ENCODE data around the gene LRP2.
"Not testable (repeated sequence)": the region's sequence is repeated elsewhere in the genome, so short reads cannot be mapped to it uniquely, and the experiment has no call there.

LRP2 gene

GRCh38 chr2:169143998-169144397 is 218.3 kb downstream of the LRP2 start:
- Histone ChIP-seq H2AFZ (ENCODE audit: low read length, unreplicated experiment) (no peak overlapping the region), H3K27ac (ENCODE audit: low read depth, low read length) (no peak overlapping the region), H3K27me3 (ENCODE audit: insufficient read depth, low read length) (no peaks in the 10 kb centered on the region), H3K36me3 (ENCODE audit: insufficient read depth, low read length) (no peaks in the 10 kb centered on the region), H3K4me3 (ENCODE audit: low read depth, low read length) (no peak overlapping the region), H3K79me2 (ENCODE audit: control insufficient read depth, insufficient read depth, low read length, unreplicated experiment) (no peaks in the 10 kb centered on the region), H3K4me1 (ENCODE audit: control insufficient read depth, insufficient read depth, low read length, unreplicated experiment) (no peaks in the 10 kb centered on the region)

GRCh38 chr2:169141713-169142352 is 220.5 kb downstream of the LRP2 start:
- no peak overlapping the region for H2AFZ ChIP-seq (ENCODE audit: low read length, unreplicated experiment)
- no peaks in the 10 kb centered on the region for H3K27me3 ChIP-seq (ENCODE audit: insufficient read depth, low read length)
- no peaks in the 10 kb centered on the region for H3K36me3 ChIP-seq (ENCODE audit: insufficient read depth, low read length)
- no peaks in the 10 kb centered on the region for H3K79me2 ChIP-seq (ENCODE audit: control insufficient read depth, insufficient read depth, low read length, unreplicated experiment)
- H3K27ac ChIP-seq (ENCODE audit: low read depth, low read length) = no peak overlapping the region
- no peak overlapping the region for H3K4me3 ChIP-seq (ENCODE audit: low read depth, low read length)
- H3K4me1 ChIP-seq (ENCODE audit: control insufficient read depth, insufficient read depth, low read length, unreplicated experiment) = no peaks in the 10 kb centered on the region

- no peaks in the 10 kb centered on the region for H3K79me2 ChIP-seq (ENCODE audit: control insufficient read depth, insufficient read depth, low read length, unreplicated experiment)
Observed at GRCh38 chr2:169139993-169140767, 222.2 kb downstream of the LRP2 start.

GRCh38 chr2:169139145-169139544 is 223.2 kb downstream of the LRP2 start:
- Histone ChIP-seq H3K27me3 (ENCODE audit: insufficient read depth, low read length) (no peaks in the 10 kb centered on the region), H3K36me3 (ENCODE audit: insufficient read depth, low read length) (no peaks in the 10 kb centered on the region), H3K79me2 (ENCODE audit: control insufficient read depth, insufficient read depth, low read length, unreplicated experiment) (no peaks in the 10 kb centered on the region), H2AFZ (ENCODE audit: low read length, unreplicated experiment) (no peak overlapping the region), H3K4me3 (ENCODE audit: low read depth, low read length) (no peak overlapping the region), H3K4me1 (ENCODE audit: control insufficient read depth, insufficient read depth, low read length, unreplicated experiment) (no peaks in the 10 kb centered on the region), H3K27ac (ENCODE audit: low read depth, low read length) (no peak overlapping the region)

More at GRCh38 chr2:169139993-169140767, 222.2 kb downstream of the LRP2 start:
- Histone ChIP-seq H3K36me3 (ENCODE audit: insufficient read depth, low read length) (no peaks in the 10 kb centered on the region), H3K27me3 (ENCODE audit: insufficient read depth, low read length) (no peaks in the 10 kb centered on the region), H3K4me3 (ENCODE audit: low read depth, low read length) (no peak overlapping the region), H2AFZ (ENCODE audit: low read length, unreplicated experiment) (no peak overlapping the region), H3K4me1 (ENCODE audit: control insufficient read depth, insufficient read depth, low read length, unreplicated experiment) (no peaks in the 10 kb centered on the region), H3K27ac (ENCODE audit: low read depth, low read length) (no peak overlapping the region)

GRCh38 chr2:169137924-169138323 is 224.4 kb downstream of the LRP2 start:
- no peaks in the 10 kb centered on the region for H3K4me1 ChIP-seq (ENCODE audit: control insufficient read depth, insufficient read depth, low read length, unreplicated experiment)
- no peak overlapping the region for H3K27ac ChIP-seq (ENCODE audit: low read depth, low read length)
- no peaks in the 10 kb centered on the region for H3K27me3 ChIP-seq (ENCODE audit: insufficient read depth, low read length)
- H3K36me3 ChIP-seq (ENCODE audit: insufficient read depth, low read length) = no peaks in the 10 kb centered on the region
- H2AFZ ChIP-seq (ENCODE audit: low read length, unreplicated experiment) = no peak overlapping the region
- no peaks in the 10 kb centered on the region for H3K79me2 ChIP-seq (ENCODE audit: control insufficient read depth, insufficient read depth, low read length, unreplicated experiment)
- H3K4me3 ChIP-seq (ENCODE audit: low read depth, low read length) = no peak overlapping the region

- H3K4me3 ChIP-seq (ENCODE audit: low read depth, low read length) = no peak overlapping the region
- no peaks in the 10 kb centered on the region for H3K79me2 ChIP-seq (ENCODE audit: control insufficient read depth, insufficient read depth, low read length, unreplicated experiment)
- H3K27ac ChIP-seq (ENCODE audit: low read depth, low read length) = no peak overlapping the region
- H3K4me1 ChIP-seq (ENCODE audit: control insufficient read depth, insufficient read depth, low read length, unreplicated experiment) = no peaks in the 10 kb centered on the region
- no peak overlapping the region for H2AFZ ChIP-seq (ENCODE audit: low read length, unreplicated experiment)
- H3K27me3 ChIP-seq (ENCODE audit: insufficient read depth, low read length) = no peaks in the 10 kb centered on the region
- H3K36me3 ChIP-seq (ENCODE audit: insufficient read depth, low read length) = no peaks in the 10 kb centered on the region
Observed at GRCh38 chr2:169136885-169137534, 225.3 kb downstream of the LRP2 start.

GRCh38 chr2:169136428-169136827 is 225.9 kb downstream of the LRP2 start:
- not testable (repeated sequence) for H3K4me1 ChIP-seq (ENCODE audit: control insufficient read depth, insufficient read depth, low read length, unreplicated experiment); H3K27me3 ChIP-seq (ENCODE audit: insufficient read depth, low read length); H3K36me3 ChIP-seq (ENCODE audit: insufficient read depth, low read length); H3K4me3 ChIP-seq (ENCODE audit: low read depth, low read length); H2AFZ ChIP-seq (ENCODE audit: low read length, unreplicated experiment); H3K79me2 ChIP-seq (ENCODE audit: control insufficient read depth, insufficient read depth, low read length, unreplicated experiment); H3K27ac ChIP-seq (ENCODE audit: low read depth, low read length)

- H3K4me1 ChIP-seq (ENCODE audit: control insufficient read depth, insufficient read depth, low read length, unreplicated experiment); H3K4me3 ChIP-seq (ENCODE audit: low read depth, low read length); H3K27me3 ChIP-seq (ENCODE audit: insufficient read depth, low read length); H3K36me3 ChIP-seq (ENCODE audit: insufficient read depth, low read length); H2AFZ ChIP-seq (ENCODE audit: low read length, unreplicated experiment); H3K79me2 ChIP-seq (ENCODE audit: control insufficient read depth, insufficient read depth, low read length, unreplicated experiment); H3K27ac ChIP-seq (ENCODE audit: low read depth, low read length): not testable (repeated sequence)
Observed at GRCh38 chr2:169134272-169134671, 228.1 kb downstream of the LRP2 start.

GRCh38 chr2:169131587-169132512 is 230.5 kb downstream of the LRP2 start:
- H3K4me3 ChIP-seq (ENCODE audit: low read depth, low read length) = no peak overlapping the region
- H3K27ac ChIP-seq (ENCODE audit: low read depth, low read length) = no peak overlapping the region
- H3K36me3 ChIP-seq (ENCODE audit: insufficient read depth, low read length) = no peaks in the 10 kb centered on the region
- H3K27me3 ChIP-seq (ENCODE audit: insufficient read depth, low read length) = no peaks in the 10 kb centered on the region
- no peaks in the 10 kb centered on the region for H3K79me2 ChIP-seq (ENCODE audit: control insufficient read depth, insufficient read depth, low read length, unreplicated experiment)
- no peaks in the 10 kb centered on the region for H3K4me1 ChIP-seq (ENCODE audit: control insufficient read depth, insufficient read depth, low read length, unreplicated experiment)
- no peak overlapping the region for H2AFZ ChIP-seq (ENCODE audit: low read length, unreplicated experiment)

GRCh38 chr2:169129703-169130243 is 232.6 kb downstream of the LRP2 start:
- Histone ChIP-seq H3K79me2 (ENCODE audit: control insufficient read depth, insufficient read depth, low read length, unreplicated experiment) (no peaks in the 10 kb centered on the region), H3K27me3 (ENCODE audit: insufficient read depth, low read length) (no peaks in the 10 kb centered on the region), H3K36me3 (ENCODE audit: insufficient read depth, low read length) (no peaks in the 10 kb centered on the region), H3K27ac (ENCODE audit: low read depth, low read length) (no peak overlapping the region), H2AFZ (ENCODE audit: low read length, unreplicated experiment) (no peak overlapping the region), H3K4me1 (ENCODE audit: control insufficient read depth, insufficient read depth, low read length, unreplicated experiment) (no peaks in the 10 kb centered on the region), H3K4me3 (ENCODE audit: low read depth, low read length) (no peak overlapping the region)
